NCI-H2081 (cell line): Measurements from ENCODE around the gene PVALEF.
"Not testable (repeated sequence)": the region's sequence is repeated elsewhere in the genome, so short reads cannot be mapped to it uniquely, and the experiment has no call there.

Source experiments
- DNase-seq, 2 experiments: peaks; one replicate each; lab custom pipeline; 2025; lab: John Stamatoyannopoulos, UW

PVALEF gene

GRCh38 chr17:81218991-81219390 is 53.7 kb downstream of the PVALEF start:
- no peak for DNase-seq

- no peak for DNase-seq
Measured at GRCh38 chr17:81219476-81220180, 54.3 kb downstream of the PVALEF start.

GRCh38 chr17:81221371-81221841 is 56.1 kb downstream of the PVALEF start:
- no peak for DNase-seq

- DNase-seq, result no peak
Measured at GRCh38 chr17:81221842-81222619, 56.7 kb downstream of the PVALEF start.

- no peak for DNase-seq
Measured at GRCh38 chr17:81222620-81222905, 57.3 kb downstream of the PVALEF start.

GRCh38 chr17:81222906-81223761 is 57.8 kb downstream of the PVALEF start, which contains the start of gene CEP131:
Gene CEP131, minus strand, starts transcription at chr17:81222965. Its CDS starts 2,909 bp downstream, at chr17:81220056.
- peak; percentile 98 to 99 for DNase-seq

- DNase-seq, result peak in 1 of 2 experiments; percentile 26
Measured at GRCh38 chr17:81223762-81224130, 58.4 kb downstream of the PVALEF start.

GRCh38 chr17:81227630-81228029 is 62.3 kb downstream of the PVALEF start:
- not testable (repeated sequence) for DNase-seq

GRCh38 chr17:81228420-81228819 is 63.1 kb downstream of the PVALEF start:
- no peak for DNase-seq

GRCh38 chr17:81228834-81229665 is 63.7 kb downstream of the PVALEF start:
- DNase-seq, result no peak

GRCh38 chr17:81229666-81229920 is 64.3 kb downstream of the PVALEF start:
- DNase-seq, result no peak

- DNase-seq, result no peak
Measured at GRCh38 chr17:81230043-81230820, 64.9 kb downstream of the PVALEF start.

- DNase-seq, result no peak
Measured at GRCh38 chr17:81231121-81231645, 65.9 kb downstream of the PVALEF start.

- DNase-seq, result no peak
Measured at GRCh38 chr17:81231766-81232581, 66.7 kb downstream of the PVALEF start.
